GM23338 (cell line): ENCODE data around the gene ME1. TPM values are rescaled to one million over a fixed set of nuclear protein-coding genes. Genes with fewer than 3 reads are reported as not detected.

Experiments
- ATAC-seq: fragments of 200-7000 bp; cut with Tn5 transposase; 3 replicates; pipeline ENCODE4 v1.9.1; 2020
- DNase-seq: peaks from one replicate; pipeline ENCODE4 v3.0.0-alpha.2; 2015; ENCODE audit warnings: low spot score
- H2AFZ ChIP-seq: fragments of 200-600 bp; sonication (generic); 2 replicates; pipeline ENCODE4 v1.8.0; 2016; ENCODE audit warnings: antibody characterized with exemption, mild to moderate bottlenecking, moderate library complexity
- H3F3A ChIP-seq: fragments of 200-600 bp; sonication (generic); replicated peaks from 2 replicates; pipeline ENCODE4 v1.8.0; 2017; ENCODE audit warnings: antibody characterized with exemption, mixed run types, low read depth
- H3K27ac ChIP-seq: fragments of 200-600 bp; sonication (generic); 2 replicates; pipeline ENCODE4 v1.6.1; 2016; ENCODE audit warnings: low read depth
- H3K27me3 ChIP-seq: fragments of 200-600 bp; sonication (generic); 2 replicates; pipeline ENCODE4 v1.8.0; 2016; ENCODE audit warnings: mild to moderate bottlenecking, mixed run types, moderate library complexity; ENCODE audit not compliant: insufficient read depth
- H3K36me3 ChIP-seq: fragments of 200-600 bp; sonication (generic); 2 replicates; pipeline ENCODE4 v1.8.0; 2016; ENCODE audit warnings: mild to moderate bottlenecking; ENCODE audit not compliant: insufficient read depth
- H3K4me1 ChIP-seq: fragments of 200-600 bp; sonication (generic); 2 replicates; pipeline ENCODE4 v1.8.0; 2016; ENCODE audit warnings: mild to moderate bottlenecking, moderate library complexity; ENCODE audit not compliant: insufficient read depth
- H3K4me2 ChIP-seq: fragments of 200-600 bp; sonication (generic); 2 replicates; pipeline ENCODE4 v1.7.1; 2017; ENCODE audit warnings: mixed run types
- H3K4me3 ChIP-seq: fragments of 200-600 bp; sonication (generic); 2 replicates; pipeline ENCODE4 v1.6.1; 2016; ENCODE audit warnings: mixed run types
- H3K79me2 ChIP-seq: fragments of 200-600 bp; sonication (generic); replicated peaks from 2 replicates; pipeline ENCODE4 v1.8.0; 2017; ENCODE audit warnings: mild to moderate bottlenecking; ENCODE audit not compliant: insufficient read depth
- H3K9me2 ChIP-seq: fragments of 200-600 bp; sonication (generic); 2 replicates; pipeline ENCODE4 v1.8.0; 2017; ENCODE audit not compliant: insufficient read depth
- H4K20me1 ChIP-seq: fragments of 200-600 bp; sonication (generic); replicated peaks from 2 replicates; pipeline ENCODE4 v1.8.0; 2017; ENCODE audit warnings: mild to moderate bottlenecking; ENCODE audit not compliant: insufficient read depth
- H3K27ac Mint-ChIP-seq: 2 replicates; pipeline ENCODE4 v1.8.0; 2020; ENCODE audit warnings: inconsistent platforms, mild to moderate bottlenecking, moderate library complexity, mixed read lengths
- H3K27me3 Mint-ChIP-seq: 3 replicates; pipeline ENCODE4 v1.8.0; 2022; ENCODE audit warnings: low read depth, mild to moderate bottlenecking, moderate library complexity, mixed read lengths, inconsistent platforms; ENCODE audit not compliant: insufficient read depth, poor library complexity
- H3K36me3 Mint-ChIP-seq: 3 replicates; pipeline ENCODE4 v1.8.0; 2021; ENCODE audit warnings: low read depth, mild to moderate bottlenecking, inconsistent platforms, moderate library complexity, mixed read lengths
- H3K4me1 Mint-ChIP-seq: 3 replicates; pipeline ENCODE4 v1.8.0; 2020; ENCODE audit warnings: mild to moderate bottlenecking, inconsistent platforms, mixed read lengths
- H3K4me3 Mint-ChIP-seq: 3 replicates; pipeline ENCODE4 v1.8.0; 2021; ENCODE audit warnings: moderate library complexity, mild to moderate bottlenecking, inconsistent platforms, mixed read lengths
- H3K9me3 Mint-ChIP-seq: 3 replicates; pipeline ENCODE4 v1.8.0; 2020; ENCODE audit warnings: moderate library complexity, mild to moderate bottlenecking, inconsistent platforms, mixed read lengths
- CREB1 ChIP-seq: fragments of 250-450 bp; sonication (Bioruptor Pico); IDR thresholded peaks from 2 replicates; pipeline ENCODE4 v1.5.0; 2020; ENCODE audit warnings: low read depth, mild to moderate bottlenecking, moderate library complexity
- EZH2phosphoT487 ChIP-seq: fragments of 200-600 bp; sonication (generic); IDR thresholded peaks from one replicate; pipeline ENCODE4 v1.8.1; 2018; ENCODE audit warnings: antibody characterized with exemption; ENCODE audit not compliant: unreplicated experiment
- JUNB ChIP-seq: IDR thresholded peaks from one replicate; pipeline ENCODE4 v1.6.1; 2016; ENCODE audit warnings: antibody characterized with exemption; ENCODE audit not compliant: unreplicated experiment
- POLR2AphosphoS5 ChIP-seq: IDR thresholded peaks from 2 replicates; pipeline ENCODE4 v1.6.1; 2016; ENCODE audit warnings: antibody characterized with exemption, low read depth
- STAT1 ChIP-seq: IDR thresholded peaks from one replicate; pipeline ENCODE4 v1.6.1; 2016; ENCODE audit warnings: antibody characterized with exemption; ENCODE audit not compliant: unreplicated experiment
- ZNF114 ChIP-seq: fragments of 250-450 bp; sonication (Bioruptor Pico); IDR thresholded peaks from 2 replicates; pipeline ENCODE4 v1.5.0; 2020; ENCODE audit warnings: mild to moderate bottlenecking, moderate library complexity
- ZNF331 ChIP-seq: fragments of 250-450 bp; sonication (Bioruptor Pico); IDR thresholded peaks from 2 replicates; pipeline ENCODE4 v1.5.0; 2020; ENCODE audit warnings: low read depth, mild to moderate bottlenecking, moderate library complexity
- polyA plus RNA-seq: library from polyadenylated mRNA; unstranded; fragments of >200 nt; fragmentation: Nextera tagmentation; extraction: Ambion mirVana; gene quantifications from 2 replicates; pipeline ENCODE4 v1.2.1, GENCODE V29; 2016
- total RNA-seq: library from RNA; depleted of rRNA; stranded (reverse); fragments of >200 nt; shearing (Covaris generic); gene quantifications from 2 replicates; pipeline ENCODE4 v1.2.3, GENCODE V29; 2014
- TF ChIP-seq, protein P1 (sequence below): IDR thresholded peaks from 2 replicates; pipeline ENCODE4 v1.6.1; 2016; ENCODE audit warnings: antibody characterized with exemption
- TF ChIP-seq, protein P2 (sequence below): fragments of 250-450 bp; sonication (Bioruptor Pico); IDR thresholded peaks from 2 replicates; pipeline ENCODE4 v1.5.0; 2020; ENCODE audit warnings: mild to moderate bottlenecking, moderate library complexity
- TF ChIP-seq, protein P3 (sequence below), 2 experiments: fragments of 200-600 bp in 1 of 2; sonication (generic) in 1 of 2; conservative IDR thresholded peaks; 2 replicates each; pipeline versions ENCODE4 v1.5.1 to v1.6.1; 2016 to 2017; ENCODE audit warnings: antibody characterized with exemption in 2 of 2, low read depth in 2 of 2, mild to moderate bottlenecking in 2 of 2, moderate library complexity in 1 of 2

The ME1 gene
- total and polyA plus RNA-seq, 2 experiments from 2014 or later = 6.4 to 8.0 TPM

DNA sequence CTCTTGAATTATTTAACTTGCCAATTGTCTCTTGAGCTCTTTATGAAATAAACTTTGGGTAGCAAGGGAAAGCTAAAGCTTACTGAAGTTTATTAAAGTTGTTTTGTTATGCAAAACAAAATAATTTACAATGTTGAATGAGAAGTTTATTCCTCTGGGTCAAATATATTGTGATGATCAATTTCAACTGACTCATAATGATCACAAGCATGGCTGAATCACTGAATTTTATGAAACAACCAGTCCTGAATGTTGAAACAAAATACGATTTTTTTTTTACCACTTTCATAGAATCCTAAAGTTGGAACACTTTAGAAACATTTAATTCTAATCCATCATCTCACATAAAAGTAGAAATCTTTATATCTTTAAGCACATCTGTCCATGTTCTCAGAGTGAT, 127.4 kb downstream of the ME1 start:
- Mint-ChIP-seq H3K4me1 (no peaks in the 10 kb centered on the region), H3K36me3 (no peaks in the 10 kb centered on the region), H3K9me3 (no peaks in the 10 kb centered on the region), H3K27me3 (no peaks in the 10 kb centered on the region), H3K4me3 (no peak overlapping the region), H3K27ac (no peak overlapping the region)
- Histone ChIP-seq H3K36me3 (no peaks in the 10 kb centered on the region), H4K20me1 (no peaks in the 10 kb centered on the region), H3K4me2 (no peak overlapping the region), H3K27me3 (no peaks in the 10 kb centered on the region), H3F3A (no peaks in the 10 kb centered on the region), H3K9me2 (no peaks in the 10 kb centered on the region), H3K4me3 (no peak overlapping the region), H3K27ac (no peak overlapping the region), H3K4me1 (no peaks in the 10 kb centered on the region), H3K79me2 (no peaks in the 10 kb centered on the region), H2AFZ (no peak overlapping the region)
- no peak for ATAC-seq
- TF ChIP-seq, protein P1, sequence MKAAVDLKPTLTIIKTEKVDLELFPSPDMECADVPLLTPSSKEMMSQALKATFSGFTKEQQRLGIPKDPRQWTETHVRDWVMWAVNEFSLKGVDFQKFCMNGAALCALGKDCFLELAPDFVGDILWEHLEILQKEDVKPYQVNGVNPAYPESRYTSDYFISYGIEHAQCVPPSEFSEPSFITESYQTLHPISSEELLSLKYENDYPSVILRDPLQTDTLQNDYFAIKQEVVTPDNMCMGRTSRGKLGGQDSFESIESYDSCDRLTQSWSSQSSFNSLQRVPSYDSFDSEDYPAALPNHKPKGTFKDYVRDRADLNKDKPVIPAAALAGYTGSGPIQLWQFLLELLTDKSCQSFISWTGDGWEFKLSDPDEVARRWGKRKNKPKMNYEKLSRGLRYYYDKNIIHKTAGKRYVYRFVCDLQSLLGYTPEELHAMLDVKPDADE = no peak
- DNase-seq = no peak

DNA sequence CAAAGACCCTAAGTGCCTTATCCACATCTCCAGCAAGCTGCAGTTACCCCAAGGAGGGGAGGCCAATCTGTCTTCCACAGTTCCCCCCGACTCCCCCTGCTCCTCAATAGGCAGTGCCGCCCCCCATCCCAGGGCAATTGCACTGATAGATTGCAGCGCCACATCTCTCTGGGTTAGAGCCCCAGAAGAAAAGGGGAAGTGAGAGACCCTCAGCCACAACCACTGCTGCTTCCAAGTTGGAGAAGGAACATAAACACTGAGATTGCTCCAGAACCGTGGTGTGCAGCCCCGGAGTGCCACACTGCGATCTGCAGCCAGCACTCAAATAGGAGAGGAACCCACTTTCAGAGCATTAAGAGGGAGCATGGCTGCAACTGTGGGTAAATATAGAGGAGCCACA, 136.2 kb downstream of the ME1 start:
- no peak overlapping the region for H3K4me2 ChIP-seq
- Mint-ChIP-seq H3K27me3 (peaks cover 7% of the 10 kb centered on the region), H3K4me3 (no peak overlapping the region), H3K9me3 (peaks cover 4% of the 10 kb centered on the region; the same call in 2 of the 3 replicates), H3K4me1 (no peaks in the 10 kb centered on the region), H3K27ac (no peak overlapping the region), H3K36me3 (peaks cover 8% of the 10 kb centered on the region; the same call in 1 of the 3 replicates)
- no peaks in the 10 kb centered on the region; the same call in 1 of the 2 replicates for H4K20me1 ChIP-seq
- ATAC-seq = no peak
- no peaks in the 10 kb centered on the region for H3K36me3 ChIP-seq
- H3K27me3 ChIP-seq = no peaks in the 10 kb centered on the region
- no peak overlapping the region for H3K27ac ChIP-seq
- no peak overlapping the region for H3K4me3 ChIP-seq
- H3K9me2 ChIP-seq = 0 out of 2 replicates have a peak, but pooled peaks cover 5% of the 10 kb centered on the region
- H2AFZ ChIP-seq = no peak overlapping the region
- H3K4me1 ChIP-seq = no peaks in the 10 kb centered on the region
- no peaks in the 10 kb centered on the region for H3F3A ChIP-seq
- no peaks in the 10 kb centered on the region for H3K79me2 ChIP-seq
- no peak for DNase-seq
- TF ChIP-seq, protein P2, sequence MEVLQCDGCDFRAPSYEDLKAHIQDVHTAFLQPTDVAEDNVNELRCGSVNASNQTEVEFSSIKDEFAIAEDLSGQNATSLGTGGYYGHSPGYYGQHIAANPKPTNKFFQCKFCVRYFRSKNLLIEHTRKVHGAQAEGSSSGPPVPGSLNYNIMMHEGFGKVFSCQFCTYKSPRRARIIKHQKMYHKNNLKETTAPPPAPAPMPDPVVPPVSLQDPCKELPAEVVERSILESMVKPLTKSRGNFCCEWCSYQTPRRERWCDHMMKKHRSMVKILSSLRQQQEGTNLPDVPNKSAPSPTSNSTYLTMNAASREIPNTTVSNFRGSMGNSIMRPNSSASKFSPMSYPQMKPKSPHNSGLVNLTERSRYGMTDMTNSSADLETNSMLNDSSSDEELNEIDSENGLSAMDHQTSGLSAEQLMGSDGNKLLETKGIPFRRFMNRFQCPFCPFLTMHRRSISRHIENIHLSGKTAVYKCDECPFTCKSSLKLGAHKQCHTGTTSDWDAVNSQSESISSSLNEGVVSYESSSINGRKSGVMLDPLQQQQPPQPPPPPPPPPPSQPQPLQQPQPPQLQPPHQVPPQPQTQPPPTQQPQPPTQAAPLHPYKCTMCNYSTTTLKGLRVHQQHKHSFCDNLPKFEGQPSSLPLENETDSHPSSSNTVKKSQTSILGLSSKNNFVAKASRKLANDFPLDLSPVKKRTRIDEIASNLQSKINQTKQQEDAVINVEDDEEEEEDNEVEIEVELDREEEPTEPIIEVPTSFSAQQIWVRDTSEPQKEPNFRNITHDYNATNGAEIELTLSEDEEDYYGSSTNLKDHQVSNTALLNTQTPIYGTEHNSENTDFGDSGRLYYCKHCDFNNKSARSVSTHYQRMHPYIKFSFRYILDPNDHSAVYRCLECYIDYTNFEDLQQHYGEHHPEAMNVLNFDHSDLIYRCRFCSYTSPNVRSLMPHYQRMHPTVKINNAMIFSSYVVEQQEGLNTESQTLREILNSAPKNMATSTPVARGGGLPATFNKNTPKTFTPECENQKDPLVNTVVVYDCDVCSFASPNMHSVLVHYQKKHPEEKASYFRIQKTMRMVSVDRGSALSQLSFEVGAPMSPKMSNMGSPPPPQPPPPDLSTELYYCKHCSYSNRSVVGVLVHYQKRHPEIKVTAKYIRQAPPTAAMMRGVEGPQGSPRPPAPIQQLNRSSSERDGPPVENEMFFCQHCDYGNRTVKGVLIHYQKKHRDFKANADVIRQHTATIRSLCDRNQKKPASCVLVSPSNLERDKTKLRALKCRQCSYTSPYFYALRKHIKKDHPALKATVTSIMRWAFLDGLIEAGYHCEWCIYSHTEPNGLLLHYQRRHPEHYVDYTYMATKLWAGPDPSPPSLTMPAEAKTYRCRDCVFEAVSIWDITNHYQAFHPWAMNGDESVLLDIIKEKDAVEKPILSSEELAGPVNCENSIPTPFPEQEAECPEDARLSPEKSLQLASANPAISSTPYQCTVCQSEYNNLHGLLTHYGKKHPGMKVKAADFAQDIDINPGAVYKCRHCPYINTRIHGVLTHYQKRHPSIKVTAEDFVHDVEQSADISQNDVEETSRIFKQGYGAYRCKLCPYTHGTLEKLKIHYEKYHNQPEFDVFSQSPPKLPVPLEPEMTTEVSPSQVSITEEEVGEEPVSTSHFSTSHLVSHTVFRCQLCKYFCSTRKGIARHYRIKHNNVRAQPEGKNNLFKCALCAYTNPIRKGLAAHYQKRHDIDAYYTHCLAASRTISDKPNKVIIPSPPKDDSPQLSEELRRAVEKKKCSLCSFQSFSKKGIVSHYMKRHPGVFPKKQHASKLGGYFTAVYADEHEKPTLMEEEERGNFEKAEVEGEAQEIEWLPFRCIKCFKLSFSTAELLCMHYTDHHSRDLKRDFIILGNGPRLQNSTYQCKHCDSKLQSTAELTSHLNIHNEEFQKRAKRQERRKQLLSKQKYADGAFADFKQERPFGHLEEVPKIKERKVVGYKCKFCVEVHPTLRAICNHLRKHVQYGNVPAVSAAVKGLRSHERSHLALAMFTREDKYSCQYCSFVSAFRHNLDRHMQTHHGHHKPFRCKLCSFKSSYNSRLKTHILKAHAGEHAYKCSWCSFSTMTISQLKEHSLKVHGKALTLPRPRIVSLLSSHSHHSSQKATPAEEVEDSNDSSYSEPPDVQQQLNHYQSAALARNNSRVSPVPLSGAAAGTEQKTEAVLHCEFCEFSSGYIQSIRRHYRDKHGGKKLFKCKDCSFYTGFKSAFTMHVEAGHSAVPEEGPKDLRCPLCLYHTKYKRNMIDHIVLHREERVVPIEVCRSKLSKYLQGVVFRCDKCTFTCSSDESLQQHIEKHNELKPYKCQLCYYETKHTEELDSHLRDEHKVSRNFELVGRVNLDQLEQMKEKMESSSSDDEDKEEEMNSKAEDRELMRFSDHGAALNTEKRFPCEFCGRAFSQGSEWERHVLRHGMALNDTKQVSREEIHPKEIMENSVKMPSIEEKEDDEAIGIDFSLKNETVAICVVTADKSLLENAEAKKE (CRISPR knock-in tag) = no peak
- TF ChIP-seq, protein P1 = no peak
- no peak for TF ChIP-seq JUNB
- no peak for TF ChIP-seq EZH2phosphoT487
- TF ChIP-seq ZNF114 (CRISPR knock-in tag) = no peak
- no peak for TF ChIP-seq POLR2AphosphoS5
- no peak for TF ChIP-seq ZNF331 (CRISPR knock-in tag)
- TF ChIP-seq, protein P3, sequence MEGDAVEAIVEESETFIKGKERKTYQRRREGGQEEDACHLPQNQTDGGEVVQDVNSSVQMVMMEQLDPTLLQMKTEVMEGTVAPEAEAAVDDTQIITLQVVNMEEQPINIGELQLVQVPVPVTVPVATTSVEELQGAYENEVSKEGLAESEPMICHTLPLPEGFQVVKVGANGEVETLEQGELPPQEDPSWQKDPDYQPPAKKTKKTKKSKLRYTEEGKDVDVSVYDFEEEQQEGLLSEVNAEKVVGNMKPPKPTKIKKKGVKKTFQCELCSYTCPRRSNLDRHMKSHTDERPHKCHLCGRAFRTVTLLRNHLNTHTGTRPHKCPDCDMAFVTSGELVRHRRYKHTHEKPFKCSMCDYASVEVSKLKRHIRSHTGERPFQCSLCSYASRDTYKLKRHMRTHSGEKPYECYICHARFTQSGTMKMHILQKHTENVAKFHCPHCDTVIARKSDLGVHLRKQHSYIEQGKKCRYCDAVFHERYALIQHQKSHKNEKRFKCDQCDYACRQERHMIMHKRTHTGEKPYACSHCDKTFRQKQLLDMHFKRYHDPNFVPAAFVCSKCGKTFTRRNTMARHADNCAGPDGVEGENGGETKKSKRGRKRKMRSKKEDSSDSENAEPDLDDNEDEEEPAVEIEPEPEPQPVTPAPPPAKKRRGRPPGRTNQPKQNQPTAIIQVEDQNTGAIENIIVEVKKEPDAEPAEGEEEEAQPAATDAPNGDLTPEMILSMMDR (conservative IDR thresholded peaks at IDR 0.05; ENCODE audit: low read depth in 2 of 2) = no peak
- no peak for TF ChIP-seq STAT1
- TF ChIP-seq CREB1 (CRISPR knock-in tag) = no peak
